Activated naive CD8-positive, alpha-beta T cell (primary cell): ENCODE results near the gene VGLL3.
"Not testable (repeated sequence)": the region's sequence is repeated elsewhere in the genome, so short reads cannot be mapped to it uniquely, and the experiment has no call there.

Source experiments
- H3K27ac Mint-ChIP-seq: one replicate; pipeline ENCODE4 v1.8.0; 2021; ENCODE audit warnings: mixed read lengths
- H3K27me3 Mint-ChIP-seq: one replicate; pipeline ENCODE4 v1.8.0; 2021; ENCODE audit warnings: mixed read lengths
- H3K36me3 Mint-ChIP-seq: one replicate; pipeline ENCODE4 v1.8.0; 2021; ENCODE audit warnings: mixed read lengths
- H3K4me1 Mint-ChIP-seq: one replicate; pipeline ENCODE4 v1.8.0; 2021; ENCODE audit warnings: low read depth, mixed read lengths
- H3K4me3 Mint-ChIP-seq: one replicate; pipeline ENCODE4 v1.8.0; 2021; ENCODE audit warnings: mild to moderate bottlenecking, mixed read lengths
- H3K9me3 Mint-ChIP-seq: one replicate; pipeline ENCODE4 v1.8.0; 2021; ENCODE audit warnings: low read depth, mixed read lengths

Gene VGLL3

GRCh38 chr3:86976219-86976618, 14.7 kb downstream of the VGLL3 start:
- H3K27me3 Mint-ChIP-seq, result no peaks in the 10 kb centered on the region
- H3K9me3 Mint-ChIP-seq, result no peaks in the 10 kb centered on the region
- no peak overlapping the region for H3K27ac Mint-ChIP-seq

GRCh38 chr3:86974177-86974576, 16.8 kb downstream of the VGLL3 start:
- H3K9me3 Mint-ChIP-seq, H3K27me3 Mint-ChIP-seq, H3K4me1 Mint-ChIP-seq, H3K27ac Mint-ChIP-seq, H3K36me3 Mint-ChIP-seq, H3K4me3 Mint-ChIP-seq: not testable (repeated sequence)

More at GRCh38 chr3:86976219-86976618, 14.7 kb downstream of the VGLL3 start:
- no peaks in the 10 kb centered on the region for H3K36me3 Mint-ChIP-seq
- H3K4me1 Mint-ChIP-seq, result no peaks in the 10 kb centered on the region
- H3K4me3 Mint-ChIP-seq, result no peak overlapping the region

- H3K36me3 Mint-ChIP-seq, result no peaks in the 10 kb centered on the region
- H3K27ac Mint-ChIP-seq, result no peak overlapping the region
- H3K9me3 Mint-ChIP-seq, result no peaks in the 10 kb centered on the region
- H3K27me3 Mint-ChIP-seq, result no peaks in the 10 kb centered on the region
- no peak overlapping the region for H3K4me3 Mint-ChIP-seq
- H3K4me1 Mint-ChIP-seq, result no peaks in the 10 kb centered on the region
Measured at GRCh38 chr3:86973440-86973839, 17.5 kb downstream of the VGLL3 start.

- no peaks in the 10 kb centered on the region for H3K36me3 Mint-ChIP-seq
- no peaks in the 10 kb centered on the region for H3K9me3 Mint-ChIP-seq
- no peaks in the 10 kb centered on the region for H3K4me1 Mint-ChIP-seq
- no peak overlapping the region for H3K4me3 Mint-ChIP-seq
- H3K27me3 Mint-ChIP-seq, result no peaks in the 10 kb centered on the region
- no peak overlapping the region for H3K27ac Mint-ChIP-seq
Measured at GRCh38 chr3:86969500-86970189, 21.3 kb downstream of the VGLL3 start.

GRCh38 chr3:86968244-86968932, 22.6 kb downstream of the VGLL3 start:
- Mint-ChIP-seq H3K4me1 (no peaks in the 10 kb centered on the region), H3K27me3 (no peaks in the 10 kb centered on the region), H3K27ac (no peak overlapping the region), H3K36me3 (no peaks in the 10 kb centered on the region), H3K4me3 (no peak overlapping the region), H3K9me3 (peaks cover 3% of the 10 kb centered on the region)

- Mint-ChIP-seq H3K4me1 (no peaks in the 10 kb centered on the region), H3K36me3 (no peaks in the 10 kb centered on the region), H3K27ac (no peak overlapping the region), H3K9me3 (peaks cover 3% of the 10 kb centered on the region), H3K4me3 (no peak overlapping the region), H3K27me3 (no peaks in the 10 kb centered on the region)
Measured at GRCh38 chr3:86967062-86967461, 23.9 kb downstream of the VGLL3 start.

GRCh38 chr3:86965166-86965565, 25.8 kb downstream of the VGLL3 start:
- Mint-ChIP-seq H3K4me3 (no peak overlapping the region), H3K36me3 (no peaks in the 10 kb centered on the region), H3K27me3 (no peaks in the 10 kb centered on the region), H3K27ac (no peak overlapping the region), H3K4me1 (no peaks in the 10 kb centered on the region), H3K9me3 (peaks cover 3% of the 10 kb centered on the region)

GRCh38 chr3:86963611-86964010, 27.3 kb downstream of the VGLL3 start:
- Mint-ChIP-seq H3K27me3 (no peaks in the 10 kb centered on the region), H3K27ac (no peak overlapping the region), H3K4me3 (no peak overlapping the region), H3K9me3 (peaks cover 3% of the 10 kb centered on the region), H3K36me3 (no peaks in the 10 kb centered on the region), H3K4me1 (no peaks in the 10 kb centered on the region)

GRCh38 chr3:86961297-86961696, 29.7 kb downstream of the VGLL3 start:
- Mint-ChIP-seq H3K36me3 (no peaks in the 10 kb centered on the region), H3K27ac (no peak overlapping the region), H3K9me3 (peaks cover 3% of the 10 kb centered on the region), H3K4me1 (no peaks in the 10 kb centered on the region), H3K27me3 (no peaks in the 10 kb centered on the region), H3K4me3 (no peak overlapping the region)

- Mint-ChIP-seq H3K9me3 (peaks cover 3% of the 10 kb centered on the region), H3K36me3 (no peaks in the 10 kb centered on the region), H3K4me1 (no peaks in the 10 kb centered on the region), H3K27me3 (no peaks in the 10 kb centered on the region), H3K27ac (no peak overlapping the region), H3K4me3 (no peak overlapping the region)
Measured at GRCh38 chr3:86960550-86960949, 30.4 kb downstream of the VGLL3 start.

GRCh38 chr3:86958534-86958933, 32.4 kb downstream of the VGLL3 start:
- Mint-ChIP-seq H3K36me3 (no peaks in the 10 kb centered on the region), H3K9me3 (peaks cover under 1% of the 10 kb centered on the region), H3K4me3 (no peak overlapping the region), H3K27me3 (no peaks in the 10 kb centered on the region), H3K4me1 (no peaks in the 10 kb centered on the region), H3K27ac (no peak overlapping the region)

- H3K4me3 Mint-ChIP-seq, result no peak overlapping the region
- no peaks in the 10 kb centered on the region for H3K36me3 Mint-ChIP-seq
- no peaks in the 10 kb centered on the region for H3K9me3 Mint-ChIP-seq
- no peak overlapping the region for H3K27ac Mint-ChIP-seq
- no peaks in the 10 kb centered on the region for H3K27me3 Mint-ChIP-seq
- no peaks in the 10 kb centered on the region for H3K4me1 Mint-ChIP-seq
Measured at GRCh38 chr3:86954747-86955146, 36.2 kb downstream of the VGLL3 start.

GRCh38 chr3:86954226-86954625, 36.7 kb downstream of the VGLL3 start:
- no peaks in the 10 kb centered on the region for H3K36me3 Mint-ChIP-seq
- no peaks in the 10 kb centered on the region for H3K27me3 Mint-ChIP-seq
- no peaks in the 10 kb centered on the region for H3K9me3 Mint-ChIP-seq
- H3K27ac Mint-ChIP-seq, result no peak overlapping the region
- no peaks in the 10 kb centered on the region for H3K4me1 Mint-ChIP-seq
- no peak overlapping the region for H3K4me3 Mint-ChIP-seq

- no peaks in the 10 kb centered on the region for H3K9me3 Mint-ChIP-seq
- H3K27ac Mint-ChIP-seq, result no peak overlapping the region
- H3K27me3 Mint-ChIP-seq, result no peaks in the 10 kb centered on the region
- H3K36me3 Mint-ChIP-seq, result no peaks in the 10 kb centered on the region
- no peak overlapping the region for H3K4me3 Mint-ChIP-seq
- no peaks in the 10 kb centered on the region for H3K4me1 Mint-ChIP-seq
Measured at GRCh38 chr3:86951322-86951721, 39.6 kb downstream of the VGLL3 start.

- Mint-ChIP-seq H3K36me3 (no peaks in the 10 kb centered on the region), H3K27me3 (no peaks in the 10 kb centered on the region), H3K9me3 (no peaks in the 10 kb centered on the region), H3K4me3 (no peak overlapping the region), H3K4me1 (no peaks in the 10 kb centered on the region), H3K27ac (no peak overlapping the region)
Measured at GRCh38 chr3:86950717-86951116, 40.2 kb downstream of the VGLL3 start.

GRCh38 chr3:86949850-86950249, 41.1 kb downstream of the VGLL3 start:
- H3K27ac Mint-ChIP-seq, result no peak overlapping the region

More at GRCh38 chr3:86949850-86950249, 41.1 kb downstream of the VGLL3 start:
- no peaks in the 10 kb centered on the region for H3K9me3 Mint-ChIP-seq
- no peaks in the 10 kb centered on the region for H3K4me1 Mint-ChIP-seq
- H3K4me3 Mint-ChIP-seq, result no peak overlapping the region
- no peaks in the 10 kb centered on the region for H3K27me3 Mint-ChIP-seq
- H3K36me3 Mint-ChIP-seq, result no peaks in the 10 kb centered on the region
